GM19238 (cell line): ENCODE data around the gene ZNF892.
"Not testable (repeated sequence)": the region's sequence is repeated elsewhere in the genome, so short reads cannot be mapped to it uniquely, and the experiment has no call there.

Source experiments
- DNase-seq: peaks from one replicate; pipeline ENCODE4 v3.0.0; 2011; ENCODE audit warnings: low spot score; ENCODE audit not compliant: insufficient read length

Gene ZNF892

DNA sequence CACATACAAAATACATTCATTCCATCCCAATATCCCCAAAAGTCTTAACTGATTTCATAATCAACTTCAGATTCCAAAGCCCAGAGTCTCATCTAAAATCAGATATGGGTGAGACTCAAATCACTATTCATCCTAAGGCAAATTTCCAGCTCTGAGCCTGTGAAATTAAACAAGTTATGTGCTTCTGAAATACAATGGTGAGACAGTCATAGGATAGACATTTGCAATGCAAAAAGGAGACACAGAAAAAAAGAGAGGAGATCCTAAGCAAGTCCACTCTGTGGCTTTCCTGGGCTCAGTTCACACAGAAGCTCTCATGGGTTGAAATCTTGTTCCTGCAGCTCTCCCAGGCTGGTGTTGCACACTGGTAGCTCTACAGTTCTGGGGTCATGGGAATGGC is 18.3 kb downstream of the ZNF892 start:
- no peak for DNase-seq

- peak; percentile 20 for DNase-seq
Measured at GRCh38 chr2:95231723-95232122, 24.4 kb downstream of the ZNF892 start.

- DNase-seq, result no peak
Measured at GRCh38 chr2:95232232-95232631, 24.9 kb downstream of the ZNF892 start.

- no peak for DNase-seq
Measured at GRCh38 chr2:95234286-95234785, 27.0 kb downstream of the ZNF892 start.

DNA sequence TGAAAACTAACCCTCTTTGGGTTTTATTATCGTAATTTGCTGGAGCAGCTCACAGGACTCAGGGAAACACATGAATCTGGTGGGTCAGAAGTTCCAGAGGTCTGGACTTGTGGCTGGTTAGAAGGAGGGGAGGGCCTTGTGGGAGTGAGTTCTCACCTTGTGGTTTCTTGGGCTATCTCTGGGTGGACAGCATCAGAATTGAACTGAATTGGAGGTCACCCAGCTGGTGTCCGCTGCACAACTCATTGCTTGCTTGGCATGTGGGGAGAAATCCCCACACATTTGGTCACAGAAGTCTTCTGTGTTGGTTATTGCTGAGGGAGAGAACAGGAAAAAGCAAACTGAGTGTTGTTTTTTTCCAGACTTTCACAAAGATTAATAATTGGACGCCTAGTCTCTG is 27.5 kb downstream of the ZNF892 start:
- no peak for DNase-seq

DNA sequence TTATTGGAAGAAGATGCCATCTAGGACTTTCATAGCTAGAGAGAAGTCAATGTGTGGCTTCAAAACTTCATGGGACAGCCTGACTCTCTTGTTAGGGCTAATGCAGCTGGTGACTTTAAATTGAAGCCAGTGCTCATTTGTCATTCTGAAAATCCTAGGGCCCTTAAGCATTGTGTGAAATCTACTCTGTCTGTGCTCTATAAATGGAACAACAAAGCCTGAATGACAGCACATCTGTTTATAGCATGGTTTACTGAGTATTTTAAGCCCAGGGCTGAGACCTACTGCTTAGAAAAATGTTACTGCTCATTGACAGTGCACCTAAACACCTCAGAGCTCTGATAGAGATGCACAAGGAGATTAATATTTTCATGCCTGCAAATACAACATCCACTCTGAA is 30.8 kb downstream of the ZNF892 start:
- no peak for DNase-seq

DNA sequence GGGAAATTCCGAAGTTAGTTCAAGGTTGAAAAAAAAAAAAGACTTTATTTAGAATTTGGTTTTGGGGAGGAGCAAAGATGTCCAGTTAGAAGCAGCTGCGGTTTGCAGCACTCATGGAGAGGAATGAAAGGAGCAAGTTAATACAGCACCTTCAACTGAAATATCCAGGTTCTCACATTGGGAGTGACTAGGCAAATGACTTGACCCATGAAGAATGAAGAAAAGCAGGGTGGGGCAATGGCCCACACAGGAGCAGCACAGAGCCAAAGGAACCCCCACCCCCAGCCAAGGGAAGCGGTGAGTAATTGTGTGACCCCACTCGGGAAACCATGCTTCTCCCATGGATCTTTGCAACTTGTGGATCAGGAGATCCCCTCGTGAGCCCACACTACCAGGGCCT is 32.8 kb downstream of the ZNF892 start:
- no peak for DNase-seq

- no peak for DNase-seq
Measured at GRCh38 chr2:95240556-95240955, 33.2 kb downstream of the ZNF892 start.

DNA sequence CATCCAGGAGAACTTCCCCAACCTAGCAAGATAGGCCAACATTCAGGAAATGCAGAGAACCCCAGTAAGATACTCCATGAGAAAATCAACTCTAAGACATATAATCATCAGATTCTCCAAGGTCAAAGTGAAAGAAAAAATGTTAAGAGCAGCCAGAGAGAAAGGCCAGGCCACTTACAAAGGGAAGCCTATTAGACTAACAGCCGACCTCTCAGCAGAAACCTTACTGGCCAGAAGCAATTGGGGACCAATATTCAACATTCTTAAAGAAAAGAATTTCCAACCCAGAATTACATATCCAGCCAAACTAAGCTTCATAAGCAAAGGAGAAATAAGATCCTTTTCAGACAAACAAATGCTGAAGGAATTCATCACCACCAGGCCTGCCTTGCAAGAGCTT is 34.8 kb downstream of the ZNF892 start:
- DNase-seq, result not testable (repeated sequence)
